SK-N-SH treated with all-trans-retinoic acid at 6 μM for 48 hours (cell line): ENCODE data around the gene DDA1.

Experiments used
- OSR1 ChIP-seq: fragments of 250-450 bp; sonication (Bioruptor Pico); IDR thresholded peaks from 2 replicates; pipeline ENCODE4 v1.8.0; 2022; ENCODE audit warnings: moderate library complexity, mild to moderate bottlenecking, inconsistent platforms
- TCF4 ChIP-seq: fragments of 250-450 bp; sonication (Bioruptor Pico); IDR thresholded peaks from 2 replicates; pipeline ENCODE4 v1.8.0; 2021; ENCODE audit warnings: mild to moderate bottlenecking, moderate library complexity, borderline replicate concordance
- TF ChIP-seq, protein P1 (sequence below): fragments of 250-450 bp; sonication (Bioruptor Pico); IDR thresholded peaks from 2 replicates; pipeline ENCODE4 v1.8.0; 2020; ENCODE audit warnings: mild to moderate bottlenecking, moderate library complexity, borderline replicate concordance

DNA sequence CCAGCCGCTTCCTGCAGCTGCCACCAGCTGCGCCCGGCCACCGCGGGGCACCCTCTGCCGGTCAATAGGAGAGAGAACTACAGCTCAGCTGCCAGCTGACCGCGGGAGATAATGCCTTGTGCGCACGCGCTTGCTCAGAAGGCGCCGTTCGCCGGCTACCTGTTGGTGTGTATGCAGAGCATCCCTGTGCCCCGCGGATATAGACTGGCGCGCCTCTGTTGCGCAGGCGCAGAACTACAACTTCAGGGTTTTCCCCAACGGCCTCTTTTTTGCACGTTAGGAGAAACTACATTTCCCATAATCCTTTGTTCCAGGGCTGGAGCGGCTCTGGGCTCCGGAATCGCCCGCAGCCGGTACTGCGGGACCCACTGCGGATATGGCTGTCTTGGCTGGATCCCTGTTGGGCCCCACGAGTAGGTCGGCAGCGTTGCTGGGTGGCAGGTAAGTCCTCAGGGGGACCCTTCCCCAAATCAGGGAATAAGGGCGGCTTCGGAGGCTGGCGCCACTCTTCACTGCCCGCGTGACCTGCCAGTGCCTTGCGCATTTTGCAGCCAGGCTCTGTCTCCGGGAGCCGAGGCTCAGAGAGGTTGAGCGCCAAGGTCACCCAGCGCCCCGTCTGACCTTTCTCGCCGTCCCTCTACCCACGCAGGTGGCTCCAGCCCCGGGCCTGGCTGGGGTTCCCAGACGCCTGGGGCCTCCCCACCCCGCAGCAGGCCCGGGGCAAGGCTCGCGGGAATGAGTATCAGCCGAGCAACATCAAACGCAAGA is 3.7 kb upstream of the DDA1 start, which contains the start of gene MRPL34:
- no peak for TF ChIP-seq OSR1 (CRISPR knock-in tag)
- TF ChIP-seq, protein P1, sequence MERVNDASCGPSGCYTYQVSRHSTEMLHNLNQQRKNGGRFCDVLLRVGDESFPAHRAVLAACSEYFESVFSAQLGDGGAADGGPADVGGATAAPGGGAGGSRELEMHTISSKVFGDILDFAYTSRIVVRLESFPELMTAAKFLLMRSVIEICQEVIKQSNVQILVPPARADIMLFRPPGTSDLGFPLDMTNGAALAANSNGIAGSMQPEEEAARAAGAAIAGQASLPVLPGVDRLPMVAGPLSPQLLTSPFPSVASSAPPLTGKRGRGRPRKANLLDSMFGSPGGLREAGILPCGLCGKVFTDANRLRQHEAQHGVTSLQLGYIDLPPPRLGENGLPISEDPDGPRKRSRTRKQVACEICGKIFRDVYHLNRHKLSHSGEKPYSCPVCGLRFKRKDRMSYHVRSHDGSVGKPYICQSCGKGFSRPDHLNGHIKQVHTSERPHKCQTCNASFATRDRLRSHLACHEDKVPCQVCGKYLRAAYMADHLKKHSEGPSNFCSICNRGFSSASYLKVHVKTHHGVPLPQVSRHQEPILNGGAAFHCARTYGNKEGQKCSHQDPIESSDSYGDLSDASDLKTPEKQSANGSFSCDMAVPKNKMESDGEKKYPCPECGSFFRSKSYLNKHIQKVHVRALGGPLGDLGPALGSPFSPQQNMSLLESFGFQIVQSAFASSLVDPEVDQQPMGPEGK (CRISPR knock-in tag) = no peak
- peak; percentile 96 for TF ChIP-seq TCF4
